ENCODE results near the gene PTCD2. TPM values are rescaled to one million over a fixed set of nuclear protein-coding genes. Genes with fewer than 3 reads are reported as not detected.

Gene PTCD2
- polyA plus RNA-seq (2013, experiment 1 of 2; ENCODE audit: insufficient read length) = 7.8 TPM
- polyA plus RNA-seq (2013, experiment 2 of 2; ENCODE audit: insufficient read length) = 4.5 TPM

- peak; percentile 99 for DNase-seq
Observed at GRCh38 chr5:72319976-72320752, at the start of gene PTCD2, which contains the start of gene MRPS27. TSS of gene PTCD2 (plus strand) at chr5:72320373. CDS start at chr5:72320383, 10 bp downstream. TSS of gene MRPS27 (minus strand) at chr5:72320240. CDS start at chr5:72320221, 19 bp downstream.

- no peak for DNase-seq
Observed at GRCh38 chr5:72271702-72272101, 48.5 kb upstream of the PTCD2 start.

DNA sequence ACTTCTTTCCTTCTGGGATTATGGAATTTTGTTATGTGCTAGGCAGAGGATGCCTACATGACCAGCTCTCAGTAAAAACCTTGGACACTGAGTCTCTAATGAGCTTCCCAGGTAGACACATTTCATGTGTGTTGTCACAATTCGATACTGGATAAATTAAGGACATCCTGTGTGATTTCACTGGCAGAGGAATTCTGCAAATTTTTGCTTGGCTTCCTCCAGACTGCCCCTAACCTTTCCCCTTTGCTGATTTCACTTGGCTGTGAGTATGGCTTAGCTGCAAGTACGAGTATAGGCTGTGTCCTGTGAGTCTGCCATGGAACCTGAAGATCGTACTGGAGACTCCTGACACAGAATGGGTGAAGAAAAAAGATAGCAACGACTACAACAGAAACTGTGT is 47.8 kb upstream of the PTCD2 start:
- no peak for DNase-seq

DNA sequence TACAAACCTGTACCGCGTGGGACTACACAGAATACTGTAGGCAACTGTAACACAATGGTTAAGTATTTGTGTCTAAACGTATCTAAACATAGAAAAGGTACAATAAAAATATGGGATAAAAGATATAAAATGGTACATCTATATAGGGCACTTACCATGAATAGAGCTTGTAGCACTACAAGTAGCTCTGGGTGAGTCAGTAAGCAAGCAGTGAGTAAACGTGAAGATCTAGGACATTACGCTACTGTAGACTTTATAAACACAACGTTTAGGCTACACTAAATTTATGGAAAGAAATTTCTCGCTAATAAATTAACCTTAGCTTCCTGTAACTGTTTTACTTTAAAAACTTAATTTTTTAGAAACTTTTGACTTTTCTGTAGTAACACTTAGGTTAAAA is 46.6 kb upstream of the PTCD2 start:
- no peak for DNase-seq

DNA sequence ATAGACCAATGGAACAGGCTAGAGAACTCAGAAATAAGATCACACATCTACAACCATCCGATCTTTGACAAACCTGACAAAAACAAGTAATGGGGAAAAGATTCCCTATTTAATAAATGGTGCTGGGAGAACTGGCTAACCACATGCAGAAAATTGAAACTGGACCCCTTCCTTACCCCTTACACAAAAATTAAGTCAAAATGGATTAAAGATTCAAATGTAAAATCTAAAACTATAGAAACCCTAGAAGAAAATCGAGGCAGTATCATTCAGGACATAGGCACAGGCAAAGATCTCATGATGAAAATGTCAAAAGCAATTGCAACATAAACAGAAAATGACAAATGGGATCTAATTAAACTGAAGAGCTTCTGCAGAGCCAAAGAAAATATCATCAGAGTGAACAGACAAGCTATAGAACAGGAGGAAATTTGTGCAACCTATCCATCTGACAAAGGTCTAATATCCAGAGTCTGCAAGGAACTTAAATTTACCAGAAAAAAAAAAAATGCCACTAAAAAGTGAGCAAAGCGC is 43.9 kb upstream of the PTCD2 start:
- no peak for DNase-seq

DNA sequence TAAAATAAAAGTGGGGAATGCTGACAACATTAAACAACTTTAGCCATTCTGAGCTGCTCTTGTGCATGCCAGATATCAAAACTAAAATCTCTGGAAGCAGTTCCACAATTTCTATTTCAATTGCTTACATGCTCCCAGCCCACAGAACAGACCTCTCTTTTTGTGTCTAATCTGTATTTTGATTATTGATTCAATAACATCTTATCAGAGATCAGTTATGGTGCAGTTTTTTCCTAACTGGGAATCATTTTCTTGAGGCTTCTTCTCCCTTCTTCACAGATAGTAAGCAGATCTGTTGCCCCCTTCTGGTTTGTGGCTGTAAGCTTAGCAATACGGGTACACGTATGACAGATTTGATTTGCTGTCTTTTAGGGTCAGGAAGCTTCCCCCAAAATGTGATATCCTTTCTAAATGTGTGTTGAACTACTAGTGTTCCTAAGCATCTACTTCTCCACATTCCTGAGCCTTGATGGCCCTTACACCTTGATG is 39.5 kb upstream of the PTCD2 start:
- peak; percentile 76 for DNase-seq

DNA sequence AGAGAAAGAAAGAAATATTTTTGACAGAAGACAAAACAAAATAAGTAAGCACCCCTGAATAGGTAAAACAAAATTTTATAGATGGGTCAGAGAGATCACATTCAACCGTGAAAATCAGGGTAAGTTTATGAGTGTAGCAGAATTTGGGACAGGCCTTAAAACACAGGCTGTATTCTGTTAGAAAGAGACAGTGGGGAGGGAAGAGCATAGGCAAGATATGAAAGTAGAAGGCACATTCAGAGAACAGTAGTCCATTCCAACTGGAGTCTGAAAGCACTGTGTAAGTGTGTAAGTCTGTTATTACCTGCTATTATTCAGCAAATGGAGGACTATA is 38.8 kb upstream of the PTCD2 start:
- no peak for DNase-seq

GRCh38 chr5:72281764-72282499 is 38.2 kb upstream of the PTCD2 start:
- DNase-seq = peak; percentile 94

DNA sequence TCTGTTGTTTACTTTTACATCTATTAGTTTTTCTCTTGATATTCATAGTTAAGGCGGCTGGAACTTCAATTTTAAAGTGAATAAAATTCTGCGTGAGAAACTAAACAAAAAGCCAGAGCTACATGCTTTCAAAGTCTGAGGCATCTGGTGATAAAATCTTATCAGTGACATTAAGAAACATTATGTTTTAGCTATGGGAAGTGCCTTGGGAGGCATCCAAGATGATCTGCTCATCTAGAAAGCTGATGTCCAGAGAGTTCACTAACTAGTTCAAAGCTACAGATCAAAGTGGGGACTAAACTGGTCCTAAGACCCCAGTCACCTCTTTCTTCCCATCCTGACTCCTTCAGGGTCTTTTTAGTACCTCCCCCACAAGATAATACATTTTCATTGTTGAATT is 37.3 kb upstream of the PTCD2 start:
- peak; percentile 52 for DNase-seq

DNA sequence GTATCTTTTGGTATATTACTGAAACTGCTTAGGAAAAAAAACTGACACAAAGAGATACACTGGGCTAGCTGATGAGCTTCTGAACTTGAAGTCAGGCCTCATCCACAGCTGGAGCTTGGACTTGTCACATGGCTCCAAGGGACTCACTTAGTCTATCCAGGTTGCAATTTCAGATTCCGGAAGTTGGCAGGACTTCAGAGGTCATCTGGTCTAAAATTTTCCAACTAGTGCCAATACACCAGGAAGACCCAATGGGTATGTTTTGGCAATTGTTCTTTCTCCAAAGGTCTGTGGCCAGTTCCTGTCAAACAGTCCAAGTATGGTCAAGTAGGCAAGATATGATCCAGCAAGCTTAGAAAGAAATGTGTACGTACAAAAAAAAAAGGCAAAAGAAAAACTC is 36.8 kb upstream of the PTCD2 start:
- no peak for DNase-seq

DNA sequence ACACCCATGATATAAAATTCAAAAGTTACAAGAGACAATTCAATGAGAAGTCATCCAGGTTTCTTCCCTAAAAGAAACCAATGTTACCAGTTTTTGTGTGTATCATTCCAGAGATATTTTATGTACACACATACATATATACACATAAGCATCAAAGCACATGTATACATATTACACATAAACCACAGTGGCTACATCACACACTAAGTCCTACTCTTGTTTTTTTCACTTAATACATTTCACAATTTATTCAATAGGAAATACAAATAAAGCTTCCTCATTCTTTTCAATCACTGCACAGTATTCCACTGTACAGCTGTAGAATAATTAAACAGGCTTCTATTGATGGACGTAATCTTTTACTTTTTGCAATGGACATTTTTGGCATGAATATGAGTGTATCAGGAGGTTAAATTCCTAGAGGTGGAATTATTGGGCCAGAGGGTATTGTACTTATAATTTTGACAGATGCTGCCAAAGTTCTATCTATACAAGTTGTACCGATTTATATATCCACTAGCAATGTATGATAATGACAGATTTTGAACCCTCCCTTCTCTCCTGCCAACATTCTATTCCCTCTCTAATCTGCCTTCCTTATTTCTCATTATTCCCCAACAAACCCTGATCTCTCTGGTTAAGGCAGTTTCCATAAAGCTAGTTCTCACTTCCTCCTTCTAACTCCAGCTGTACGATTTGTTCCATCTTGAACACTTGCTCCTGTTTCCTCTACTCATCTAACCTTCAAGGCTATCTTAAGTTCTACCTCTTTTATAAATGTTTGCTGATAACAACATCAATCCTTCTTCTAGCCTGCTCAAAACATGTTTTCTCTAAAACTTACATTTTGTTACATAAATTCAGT is 35.4 kb upstream of the PTCD2 start:
- DNase-seq = no peak

DNA sequence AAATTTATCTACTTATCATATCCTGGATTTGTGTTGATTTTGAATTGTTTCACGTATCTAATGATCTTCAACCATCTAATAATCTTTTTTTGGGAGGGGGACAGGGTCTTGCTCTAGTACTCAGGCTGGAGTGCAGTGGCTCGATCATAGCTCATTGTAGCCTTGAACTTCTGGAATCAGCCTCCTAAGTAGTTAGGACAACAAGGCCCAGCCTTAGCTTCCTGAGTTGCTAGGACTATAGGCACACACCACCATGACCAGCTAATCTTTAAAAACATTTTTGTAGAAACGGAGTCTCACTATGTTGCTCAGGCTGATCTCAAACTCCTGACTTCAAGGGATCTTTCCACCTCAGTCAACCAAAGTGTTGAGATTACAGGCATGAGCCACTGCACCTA is 34.8 kb upstream of the PTCD2 start:
- no peak for DNase-seq

DNA sequence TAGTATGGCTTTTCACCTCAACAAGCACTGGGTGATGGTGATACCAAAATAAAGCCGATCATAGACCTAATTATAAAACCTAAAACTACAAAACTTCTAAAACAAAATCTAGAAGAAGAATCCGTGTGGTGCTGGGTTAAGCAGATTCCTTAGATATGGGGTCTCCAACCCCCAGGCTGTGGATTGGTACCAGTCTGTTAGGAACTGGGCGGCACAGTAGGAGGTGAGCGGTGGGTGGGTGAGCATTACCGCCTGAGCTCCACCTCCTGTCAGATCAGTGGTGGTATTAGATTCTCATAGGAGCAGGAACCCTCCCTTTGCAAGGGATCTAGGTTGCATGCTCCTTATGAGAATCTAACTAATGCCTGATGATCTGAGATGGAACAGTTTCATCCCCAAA is 33.4 kb upstream of the PTCD2 start:
- no peak for DNase-seq

- no peak for DNase-seq
Observed at GRCh38 chr5:72288924-72289323, 31.2 kb upstream of the PTCD2 start.

GRCh38 chr5:72290356-72291133 is 29.6 kb upstream of the PTCD2 start:
- no peak for DNase-seq

DNA sequence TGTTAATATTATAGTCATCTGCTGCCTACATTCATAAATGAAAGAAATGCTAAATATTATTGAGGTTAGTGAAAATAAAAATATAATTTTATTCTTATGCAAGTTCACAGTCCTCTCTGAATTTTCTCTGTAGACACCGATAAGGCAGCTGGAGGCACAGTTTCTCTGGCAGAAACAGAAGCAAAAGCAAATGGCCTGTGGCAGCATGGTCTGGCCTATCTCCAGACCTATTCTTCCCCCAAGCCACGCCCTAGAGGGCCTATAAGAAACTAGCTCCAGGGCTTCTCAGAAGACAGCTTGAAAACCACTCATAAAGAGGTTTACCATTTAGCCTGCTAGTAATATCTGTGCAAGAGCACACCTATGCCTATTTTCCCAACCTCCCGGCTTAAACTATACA is 28.6 kb upstream of the PTCD2 start:
- DNase-seq = no peak

DNA sequence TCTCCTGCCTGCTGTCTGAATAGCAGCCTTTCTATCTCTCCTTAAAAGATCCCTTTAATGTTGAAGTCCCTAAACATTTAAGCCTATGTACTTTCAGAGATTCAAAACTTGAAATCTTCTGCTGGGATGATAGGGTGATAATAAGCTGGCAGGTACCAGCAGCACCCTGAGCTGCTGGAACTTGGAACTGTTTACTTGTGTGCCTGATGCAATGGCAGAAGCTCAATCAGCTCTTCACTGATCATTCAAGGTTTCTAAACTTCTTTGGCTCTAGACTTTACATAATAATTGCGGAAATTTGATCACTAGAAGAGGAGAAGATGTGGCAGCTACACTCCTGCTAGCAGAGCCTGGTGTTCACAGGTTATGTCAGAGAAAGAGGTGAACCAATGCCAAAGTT is 27.8 kb upstream of the PTCD2 start:
- no peak for DNase-seq

DNA sequence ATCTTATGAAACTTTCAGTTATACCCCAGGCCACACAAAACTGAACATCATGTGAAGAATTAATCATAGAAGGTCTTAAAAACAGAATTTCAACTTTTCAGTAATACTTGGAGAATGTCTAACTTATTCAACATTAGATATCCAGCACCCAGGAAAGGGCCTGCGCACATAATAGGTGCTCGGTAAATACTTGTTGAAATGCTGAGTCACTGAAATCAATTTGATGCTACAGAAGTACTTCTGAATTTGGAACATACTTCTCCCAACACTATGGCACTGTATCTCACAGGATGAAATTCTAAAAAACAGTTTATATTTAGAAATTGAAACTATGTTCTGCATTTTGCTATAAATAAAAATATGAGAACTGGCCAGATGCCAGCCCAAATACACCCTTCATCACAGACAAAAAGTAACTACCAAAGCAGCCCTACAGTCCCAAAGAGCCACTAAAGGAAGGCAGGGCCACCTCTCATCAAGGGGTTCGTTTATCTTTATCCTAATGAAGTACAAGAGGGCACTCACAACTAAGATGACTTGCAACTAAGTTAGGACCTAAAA is 26.6 kb upstream of the PTCD2 start:
- no peak for DNase-seq

DNA sequence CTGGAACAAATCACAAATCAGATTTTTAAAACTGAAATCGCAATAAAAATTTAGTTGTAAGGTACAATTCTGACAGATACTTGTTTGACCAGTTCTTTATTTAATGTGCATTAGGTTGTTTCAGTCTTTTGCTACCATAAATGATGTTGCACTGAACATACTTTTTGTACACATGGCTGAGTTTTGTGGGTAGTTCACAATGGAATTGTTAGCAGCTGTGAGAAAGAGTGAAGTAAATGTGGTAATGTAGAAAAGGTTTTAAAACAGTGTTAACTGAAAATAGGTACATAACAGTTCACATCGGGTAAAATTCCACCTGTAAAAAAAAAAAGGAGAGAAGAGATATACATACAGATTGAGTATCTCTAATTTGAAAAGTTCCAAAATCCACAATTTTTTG is 25.7 kb upstream of the PTCD2 start:
- DNase-seq = no peak

DNA sequence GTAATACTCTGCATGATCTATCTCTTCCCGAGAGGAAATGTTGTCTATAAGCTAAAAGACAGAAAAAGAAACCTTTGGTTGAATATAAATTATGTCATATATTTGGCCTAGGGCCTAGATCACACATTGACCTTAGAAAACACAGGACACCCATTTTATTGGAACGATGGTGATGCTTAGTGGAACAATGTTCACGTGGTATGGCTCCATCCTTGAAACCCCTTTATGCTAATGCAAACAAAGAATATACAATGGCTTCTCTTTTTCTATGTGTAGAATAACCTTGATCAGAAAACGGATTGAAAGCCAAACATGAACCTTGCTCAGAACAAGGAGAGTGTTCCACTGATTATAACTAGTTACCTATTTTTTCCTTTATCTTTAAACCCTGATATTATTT is 24.6 kb upstream of the PTCD2 start:
- no peak for DNase-seq

DNA sequence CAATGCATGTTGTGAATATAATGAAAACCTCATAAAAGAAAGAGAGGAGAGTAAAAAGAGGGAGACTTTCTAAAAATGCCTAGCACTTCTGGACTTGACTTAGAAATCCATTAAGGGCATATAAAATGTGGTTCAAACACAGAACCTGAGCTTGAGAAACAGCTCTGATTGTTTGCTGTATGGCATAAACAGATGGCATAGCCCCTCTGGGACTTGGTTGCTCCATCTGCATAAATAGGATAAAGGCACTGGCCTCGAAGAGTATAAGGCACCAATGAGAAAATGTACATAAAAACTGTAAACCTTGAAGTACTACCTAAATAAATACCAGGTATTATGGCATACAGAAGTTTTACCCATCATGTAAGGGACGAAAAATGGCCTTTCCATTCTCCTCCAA is 23.9 kb upstream of the PTCD2 start:
- no peak for DNase-seq

Measured in fibroblast of skin of back (primary cell).